ENCODE results near the gene JAG1.

GRCh38 chr20:10655720-10656669, 17.8 kb downstream of the JAG1 start:
- no peak for TF ChIP-seq PATZ1 (CRISPR knock-in tag; IDR thresholded peaks at IDR 0.05; ENCODE audit: borderline replicate concordance)
- TF ChIP-seq TCF4 (CRISPR knock-in tag; IDR thresholded peaks at IDR 0.05; ENCODE audit: borderline replicate concordance) = no peak
- TF ChIP-seq POU6F1 (CRISPR knock-in tag; IDR thresholded peaks at IDR 0.05; ENCODE audit: borderline replicate concordance, low read depth) = no peak
